B cell (primary cell): ENCODE measurements around the gene RASD1. TPM values are rescaled to one million over a fixed set of nuclear protein-coding genes. Genes with fewer than 3 reads are reported as not detected.
"Not testable (repeated sequence)": the region's sequence is repeated elsewhere in the genome, so short reads cannot be mapped to it uniquely, and the experiment has no call there.

Experiments used
- ATAC-seq: fragments of 200-7000 bp; cut with Tn5 transposase; one replicate; pipeline ENCODE4 v1.10.0; 2021; ENCODE audit warnings: low read depth, mild to moderate bottlenecking, moderate number of reproducible peaks, moderate library complexity
- CTCF ChIA-PET: fragments of 350-600 bp; sonication (Branson Sonifier 250); formaldehyde crosslinking; loops from one replicate; lab custom pipeline; 2021; ENCODE audit warnings: antibody characterized with exemption, inconsistent platforms; lab: Charles Lee
- POLR2A ChIA-PET: fragments of 350-600 bp; sonication (Branson Sonifier 250); formaldehyde crosslinking; loops from one replicate; lab custom pipeline; 2021; ENCODE audit warnings: antibody characterized with exemption; lab: Charles Lee
- DNase-seq: peaks from one replicate; pipeline ENCODE4 v3.0.0; 2013
- H2AFZ ChIP-seq: 2 replicates; pipeline ENCODE4 v1.6.1; 2012; ENCODE audit warnings: mild to moderate bottlenecking, low read depth, low read length; ENCODE audit not compliant: insufficient read depth, poor library complexity, severe bottlenecking
- H3K27ac ChIP-seq, 2 donors: 1 replicate in 1 of 2; 2 replicates in 1 of 2; pipeline ENCODE4 v1.5.1; 2012 to 2013; ENCODE audit warnings: low read length in 2 of 2, mild to moderate bottlenecking in 2 of 2, moderate library complexity in 1 of 2
- H3K27me3 ChIP-seq, 4 experiments: fragments of 200-600 bp in 1 of 4; sonication (generic) in 1 of 4; replicated peaks in 1 of 4; 1 replicate in 2 of 4; 2 replicates in 2 of 4; pipeline versions ENCODE4 v1.6.1 to v1.7.0; 2013 to 2016; ENCODE audit warnings: low read length in 3 of 4, mild to moderate bottlenecking in 2 of 4, mixed read lengths in 1 of 4, moderate library complexity in 1 of 4; ENCODE audit not compliant: insufficient read depth in 4 of 4, control insufficient read depth in 3 of 4; ENCODE audit errors: control extremely low read depth in 1 of 4
- H3K36me3 ChIP-seq, 2 experiments: replicated peaks in 1 of 2; 1 replicate in 1 of 2; 2 replicates in 1 of 2; pipeline versions ENCODE4 v1.6.1 to v1.7.1; 2013; ENCODE audit warnings: low read length in 1 of 2; ENCODE audit not compliant: insufficient read depth in 2 of 2, control insufficient read depth in 1 of 2; ENCODE audit errors: control extremely low read depth in 1 of 2, extremely low read depth in 1 of 2
- H3K4me1 ChIP-seq, 2 donors: fragments of 200-600 bp in 1 of 2; sonication (generic) in 1 of 2; 1 replicate in 1 of 2; 2 replicates in 1 of 2; pipeline versions ENCODE4 v1.5.1 to v1.6.1; 2013 to 2017; ENCODE audit warnings: low read length in 2 of 2; ENCODE audit not compliant: control insufficient read depth in 2 of 2, insufficient read depth in 2 of 2
- H3K4me2 ChIP-seq: replicated peaks from 2 replicates; pipeline ENCODE3; 2012; ENCODE audit warnings: mild to moderate bottlenecking, low read depth, low read length; ENCODE audit not compliant: poor library complexity, severe bottlenecking
- H3K4me3 ChIP-seq, 5 experiments: fragments of 200-600 bp in 1 of 5; sonication (generic) in 1 of 5; 1 replicate in 3 of 5; 2 replicates in 2 of 5; pipeline versions ENCODE4 v1.5.1 to v1.7.0; 2011 to 2016; ENCODE audit warnings: low read length in 4 of 5, mild to moderate bottlenecking in 4 of 5, low read depth in 2 of 5, control low read depth in 1 of 5, moderate library complexity in 1 of 5; ENCODE audit not compliant: insufficient read depth in 1 of 5; ENCODE audit errors: control extremely low read depth in 1 of 5, extremely low read depth in 1 of 5
- H3K79me2 ChIP-seq: fragments of 200-600 bp; sonication (generic); one replicate; pipeline ENCODE4 v1.6.0; 2016; ENCODE audit warnings: low read length; ENCODE audit not compliant: control insufficient read depth, insufficient read depth
- H3K9ac ChIP-seq: fragments of 200-600 bp; sonication (generic); 2 replicates; pipeline ENCODE4 v1.6.1; 2017; ENCODE audit warnings: mild to moderate bottlenecking, low read length, moderate library complexity
- H3K9me3 ChIP-seq, 3 donors: one replicate each; pipeline versions ENCODE4 v1.6.1 to v1.7.1; 2013; ENCODE audit warnings: low read length in 2 of 3; ENCODE audit not compliant: control insufficient read depth in 2 of 3, insufficient read depth in 1 of 3; ENCODE audit errors: control extremely low read depth in 1 of 3
- H4K20me1 ChIP-seq: 2 replicates; pipeline ENCODE4 v1.6.0; 2012; ENCODE audit warnings: mild to moderate bottlenecking, low read length; ENCODE audit not compliant: insufficient read depth, control insufficient read depth, poor library complexity, severe bottlenecking
- H3K27ac Mint-ChIP-seq: one replicate; pipeline ENCODE4 v1.8.0; 2021; ENCODE audit warnings: mixed read lengths
- H3K27me3 Mint-ChIP-seq: one replicate; pipeline ENCODE4 v1.8.0; 2021; ENCODE audit warnings: mixed read lengths
- H3K4me1 Mint-ChIP-seq: one replicate; pipeline ENCODE4 v1.8.0; 2021; ENCODE audit warnings: mixed read lengths
- H3K4me3 Mint-ChIP-seq: one replicate; pipeline ENCODE4 v1.8.0; 2021; ENCODE audit warnings: mixed read lengths
- H3K9me3 Mint-ChIP-seq: one replicate; pipeline ENCODE4 v1.8.0; 2022; ENCODE audit warnings: mixed read lengths; ENCODE audit not compliant: insufficient read depth
- EZH2 ChIP-seq: IDR thresholded peaks from 2 replicates; pipeline ENCODE4 v1.6.1; 2012; ENCODE audit warnings: borderline replicate concordance, low read depth, mild to moderate bottlenecking, moderate library complexity, low read length; ENCODE audit not compliant: insufficient read depth, poor library complexity, severe bottlenecking
- whole genome bisulfite sequencing: methylation state at CpG from one replicate; pipeline ENCODE4 v1.1.5; 2013; ENCODE audit warnings: missing lambda C conversion rate; ENCODE audit not compliant: insufficient coverage; 5-methylcytosine and 5-hydroxymethylcytosine counted together
- intact Hi-C: fragments of 100-400 bp; cut with micrococcal nuclease; formaldehyde crosslinking; loops from one replicate; pipeline ENCODE4 v1.10.0; 2022
- polyA plus RNA-seq: library from polyadenylated mRNA; depleted of rRNA; stranded (reverse); fragments of >200 nt; gene quantifications from 2 replicates; pipeline ENCODE4 v1.2.3, GENCODE V29; 2012
- total RNA-seq, 2 donors: library from RNA; stranded (reverse); fragments of 120-200 nt in 1 of 2; gene quantifications; 1 replicate in 1 of 2; 2 replicates in 1 of 2; pipeline versions ENCODE4 v1.2.3 to v1.2.4, GENCODE V29; 2013 to 2022
- TF ChIP-seq, protein P1 (sequence below): fragments of 200-600 bp; IDR thresholded peaks from one replicate; pipeline ENCODE4 v1.8.0; 2022; ENCODE audit warnings: antibody characterized with exemption, mild to moderate bottlenecking

The RASD1 gene
- total and polyA plus RNA-seq, 2 donors (not counting 1 experiment from before 2014, with no cell fraction given), result 0.95 to 3.2 TPM

DNA sequence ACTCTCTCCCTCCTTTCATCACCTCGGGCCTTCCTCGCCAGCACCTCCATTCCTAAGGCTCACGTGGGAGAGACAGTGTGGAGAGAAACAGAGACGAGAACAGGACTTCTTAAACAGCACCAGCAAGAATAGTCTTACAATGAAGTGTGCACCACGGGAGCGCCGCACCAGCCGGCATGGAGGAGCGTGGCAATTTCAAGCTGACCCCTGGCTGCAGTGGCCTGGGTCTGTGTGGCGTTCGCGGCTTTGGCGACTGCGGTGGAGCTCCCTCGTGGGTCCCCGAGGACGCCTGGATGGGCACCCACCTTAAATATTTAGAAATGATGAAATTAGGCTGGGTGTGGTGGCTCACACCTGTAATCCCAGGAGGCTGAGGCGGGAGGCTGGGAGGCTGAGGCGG lies 39.9 kb downstream of the RASD1 start:
- no peak for TF ChIP-seq EZH2
- Mint-ChIP-seq H3K27ac (no peak overlapping the region), H3K4me3 (no peak overlapping the region), H3K27me3 (peaks cover 7% of the 10 kb centered on the region), H3K9me3 (peaks cover 4% of the 10 kb centered on the region), H3K4me1 (no peaks in the 10 kb centered on the region)
- Histone ChIP-seq H3K27me3 (no peaks in the 10 kb centered on the region), H2AFZ (no peak overlapping the region), H3K9ac (no peak overlapping the region), H3K27ac (no peak overlapping the region), H3K4me3 (no peak overlapping the region), H3K4me2 (no peak overlapping the region), H4K20me1 (no peaks in the 10 kb centered on the region), H3K9me3 (peaks cover 0 to 8% (median 0%) of the 10 kb centered on the region in 3 donors), H3K79me2 (no peaks in the 10 kb centered on the region), H3K4me1 (no peaks in the 10 kb centered on the region), H3K36me3 (no peaks in the 10 kb centered on the region)
- WGBS, result 96% methylated on average over 14 of the region's 19 CpGs
- no peak for ATAC-seq
- intact Hi-C loops, result no loop called here
- POLR2A ChIA-PET, result no interaction called here
- no peak for DNase-seq
- CTCF ChIA-PET, result interaction anchor here (1.2 kb wide), 1 partner anchor 101 kb away, joined by 3 read pairs; no protein-coding TSS in a partner anchor

DNA sequence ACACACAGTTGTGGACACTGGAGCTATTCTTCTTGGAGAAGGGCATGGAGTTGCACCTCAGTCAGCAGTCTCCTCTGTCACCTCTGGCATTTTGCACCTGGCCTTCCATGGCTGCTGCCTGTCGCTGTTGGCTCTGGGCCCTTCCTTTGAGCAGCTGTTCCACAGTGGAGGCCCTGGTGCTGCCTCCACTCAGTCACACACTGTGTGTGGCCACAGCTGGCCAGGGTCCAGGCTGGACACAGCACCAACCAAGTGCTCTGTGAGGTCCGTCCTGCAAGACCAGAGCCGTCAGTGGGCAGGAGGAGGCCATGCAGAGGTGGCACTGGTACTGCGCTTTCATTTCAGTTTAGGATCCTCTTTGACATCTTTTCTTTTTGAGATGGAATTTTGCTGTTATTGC lies 41.0 kb downstream of the RASD1 start:
- H3K9me3 ChIP-seq, result peaks cover 0 to 8% (median 0%) of the 10 kb centered on the region in 3 donors
- TF ChIP-seq, protein P1, sequence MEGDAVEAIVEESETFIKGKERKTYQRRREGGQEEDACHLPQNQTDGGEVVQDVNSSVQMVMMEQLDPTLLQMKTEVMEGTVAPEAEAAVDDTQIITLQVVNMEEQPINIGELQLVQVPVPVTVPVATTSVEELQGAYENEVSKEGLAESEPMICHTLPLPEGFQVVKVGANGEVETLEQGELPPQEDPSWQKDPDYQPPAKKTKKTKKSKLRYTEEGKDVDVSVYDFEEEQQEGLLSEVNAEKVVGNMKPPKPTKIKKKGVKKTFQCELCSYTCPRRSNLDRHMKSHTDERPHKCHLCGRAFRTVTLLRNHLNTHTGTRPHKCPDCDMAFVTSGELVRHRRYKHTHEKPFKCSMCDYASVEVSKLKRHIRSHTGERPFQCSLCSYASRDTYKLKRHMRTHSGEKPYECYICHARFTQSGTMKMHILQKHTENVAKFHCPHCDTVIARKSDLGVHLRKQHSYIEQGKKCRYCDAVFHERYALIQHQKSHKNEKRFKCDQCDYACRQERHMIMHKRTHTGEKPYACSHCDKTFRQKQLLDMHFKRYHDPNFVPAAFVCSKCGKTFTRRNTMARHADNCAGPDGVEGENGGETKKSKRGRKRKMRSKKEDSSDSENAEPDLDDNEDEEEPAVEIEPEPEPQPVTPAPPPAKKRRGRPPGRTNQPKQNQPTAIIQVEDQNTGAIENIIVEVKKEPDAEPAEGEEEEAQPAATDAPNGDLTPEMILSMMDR, result no peak
- no peak for TF ChIP-seq EZH2
- no peak overlapping the region for H3K4me2 ChIP-seq
- ChIA-PET CTCF (no interaction called here), POLR2A (no interaction called here)
- no peaks in the 10 kb centered on the region for H3K36me3 ChIP-seq
- no peak overlapping the region for H3K27ac ChIP-seq
- H3K4me3 Mint-ChIP-seq, result no peak overlapping the region
- no peak overlapping the region for H3K27ac Mint-ChIP-seq
- WGBS, result 96% methylated on average over 3 of the region's 4 CpGs
- H3K9ac ChIP-seq, result no peak overlapping the region
- ATAC-seq (no peak), DNase-seq (no peak)
- no peaks in the 10 kb centered on the region for H3K79me2 ChIP-seq
- H3K4me3 ChIP-seq, result no peak overlapping the region
- H3K27me3 ChIP-seq, result no peaks in the 10 kb centered on the region
- no peak overlapping the region for H2AFZ ChIP-seq
- no peaks in the 10 kb centered on the region for H3K4me1 Mint-ChIP-seq
- intact Hi-C loops, result no loop called here
- peaks cover 7% of the 10 kb centered on the region for H3K27me3 Mint-ChIP-seq
- H3K4me1 ChIP-seq, result no peaks in the 10 kb centered on the region
- H3K9me3 Mint-ChIP-seq, result peaks cover 3% of the 10 kb centered on the region
- no peaks in the 10 kb centered on the region for H4K20me1 ChIP-seq

DNA sequence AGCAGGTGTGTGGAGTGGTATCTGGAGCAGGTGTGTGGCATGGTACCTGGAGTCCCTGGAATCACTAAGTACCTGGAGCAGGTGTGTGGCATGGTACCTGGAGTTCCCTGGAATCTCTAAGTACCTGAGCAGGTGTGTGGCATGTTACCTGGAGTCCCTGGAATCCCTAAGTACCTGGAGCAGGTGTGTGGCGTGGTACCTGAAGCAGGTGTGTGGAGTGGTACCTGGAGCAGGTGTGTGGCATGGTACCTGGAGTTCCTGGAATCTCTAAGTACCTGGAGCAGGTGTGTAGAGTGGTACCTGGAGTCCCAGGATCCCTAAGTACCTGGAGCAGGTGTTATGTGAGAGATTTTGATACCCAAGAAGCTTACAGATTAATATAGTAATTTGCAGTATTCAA lies 41.5 kb downstream of the RASD1 start:
- H3K27ac Mint-ChIP-seq, H3K27ac ChIP-seq, CTCF ChIA-PET, H3K9me3 Mint-ChIP-seq, DNase-seq, H3K4me2 ChIP-seq, H3K36me3 ChIP-seq, H3K27me3 Mint-ChIP-seq, intact Hi-C loops, H3K4me3 Mint-ChIP-seq, H3K79me2 ChIP-seq, H3K4me1 Mint-ChIP-seq, H4K20me1 ChIP-seq, POLR2A ChIA-PET, H3K4me3 ChIP-seq, H3K27me3 ChIP-seq, H2AFZ ChIP-seq, ATAC-seq, H3K4me1 ChIP-seq, H3K9ac ChIP-seq, H3K9me3 ChIP-seq: not testable (repeated sequence)
- 93% methylated on average over 1 of the region's 1 CpG for WGBS
